Left ventricle myocardium inferior (tissue), 1 donor: ENCODE data around the gene SGMS1. TPM values are rescaled to one million over a fixed set of nuclear protein-coding genes. Genes with fewer than 3 reads are reported as not detected.
A peak's percentile ranks its signal among the peaks of the same experiment; 100 is the strongest.
"Not testable (repeated sequence)": the region's sequence is repeated elsewhere in the genome, so short reads cannot be mapped to it uniquely, and the experiment has no call there.

Experiments used
- DNase-seq: peaks from one replicate; pipeline ENCODE4 v3.0.0-alpha.2; 2020
- H3K27ac ChIP-seq: fragments of 200-600 bp; replicated peaks from 2 replicates; pipeline ENCODE4 v1.8.0; 2021
- H3K27me3 ChIP-seq: fragments of 200-600 bp; 2 replicates; pipeline ENCODE4 v1.8.0; 2021; ENCODE audit warnings: low read depth
- H3K36me3 ChIP-seq: fragments of 200-600 bp; 2 replicates; pipeline ENCODE4 v1.8.0; 2021
- H3K4me1 ChIP-seq: fragments of 200-600 bp; 2 replicates; pipeline ENCODE4 v1.8.0; 2021
- H3K4me3 ChIP-seq: fragments of 200-600 bp; 2 replicates; pipeline ENCODE4 v1.8.0; 2021; ENCODE audit warnings: mild to moderate bottlenecking, moderate library complexity
- H3K9me3 ChIP-seq: fragments of 200-600 bp; replicated peaks from 2 replicates; pipeline ENCODE4 v1.8.0; 2021
- CTCF ChIP-seq: fragments of 200-600 bp; IDR thresholded peaks from 2 replicates; pipeline ENCODE4 v1.8.0; 2021; ENCODE audit warnings: antibody characterized with exemption, mild to moderate bottlenecking, borderline replicate concordance
- intact Hi-C: fragments of 100-400 bp; cut with micrococcal nuclease; formaldehyde crosslinking; loops from one replicate; pipeline ENCODE4 v1.11.0; 2022
- total RNA-seq: library from RNA; stranded (reverse); fragmentation: NEBNext Ultra II Directional; extraction: Animal tissue kit (Norgen Biotek cat#: 25700); gene quantifications from one replicate; pipeline ENCODE4 v1.2.1, GENCODE V29; 2021
- donor health status: DM: no; HTN: yes; CAD: no; lungs with severe emphysema.

The SGMS1 gene
- total RNA-seq, 1 donor from 2014 or later = 18.6 TPM

- no peak overlapping the region for H3K27ac ChIP-seq
- intact Hi-C loops = no loop called here
- no peaks in the 10 kb centered on the region for H3K27me3 ChIP-seq
- no peaks in the 10 kb centered on the region for H3K36me3 ChIP-seq
- DNase-seq = no peak
- TF ChIP-seq CTCF = no peak
- H3K4me3 ChIP-seq = no peak overlapping the region
- no peaks in the 10 kb centered on the region for H3K9me3 ChIP-seq
- peaks cover 10% of the 10 kb centered on the region for H3K4me1 ChIP-seq
Observed at GRCh38 chr10:50426485-50426884, 197.3 kb downstream of the SGMS1 start.

- H3K4me1 ChIP-seq = peaks cover 16% of the 10 kb centered on the region
- H3K27me3 ChIP-seq, H3K36me3 ChIP-seq, H3K4me3 ChIP-seq, H3K9me3 ChIP-seq, H3K27ac ChIP-seq, DNase-seq, intact Hi-C loops: not testable (repeated sequence)
Observed at GRCh38 chr10:50425215-50425614, 198.5 kb downstream of the SGMS1 start.

- Histone ChIP-seq H3K27ac (no peak overlapping the region), H3K9me3 (no peaks in the 10 kb centered on the region), H3K4me1 (peaks cover 31% of the 10 kb centered on the region), H3K36me3 (no peaks in the 10 kb centered on the region), H3K27me3 (no peaks in the 10 kb centered on the region), H3K4me3 (no peak overlapping the region)
- no peak for TF ChIP-seq CTCF
- no peak for DNase-seq
- intact Hi-C loops = no loop called here
Observed at GRCh38 chr10:50423448-50423847, 200.3 kb downstream of the SGMS1 start.

- DNase-seq = no peak
- H3K4me1 ChIP-seq = peaks cover 43% of the 10 kb centered on the region
- H3K27me3 ChIP-seq = no peaks in the 10 kb centered on the region
- no peaks in the 10 kb centered on the region for H3K36me3 ChIP-seq
- no peak overlapping the region for H3K4me3 ChIP-seq
- intact Hi-C loops = no loop called here
- peak overlapping the region; percentile 50 for H3K27ac ChIP-seq
- no peak for TF ChIP-seq CTCF
- no peaks in the 10 kb centered on the region for H3K9me3 ChIP-seq
Observed at GRCh38 chr10:50422259-50422658, 201.5 kb downstream of the SGMS1 start.

GRCh38 chr10:50421026-50421719, 202.6 kb downstream of the SGMS1 start:
- TF ChIP-seq CTCF = peak; percentile 82
- Histone ChIP-seq H3K4me1 (peaks cover 53% of the 10 kb centered on the region), H3K4me3 (no peak overlapping the region), H3K9me3 (no peaks in the 10 kb centered on the region), H3K27ac (peak overlapping the region; percentile 50), H3K27me3 (no peaks in the 10 kb centered on the region), H3K36me3 (no peaks in the 10 kb centered on the region)
- DNase-seq = no peak
- intact Hi-C loops = no loop called here

- intact Hi-C loops = no loop called here
Observed at GRCh38 chr10:50420196-50420595, 203.6 kb downstream of the SGMS1 start.

More at GRCh38 chr10:50420196-50420595, 203.6 kb downstream of the SGMS1 start:
- H3K4me1 ChIP-seq = peaks cover 61% of the 10 kb centered on the region
- no peak overlapping the region for H3K27ac ChIP-seq
- no peak for DNase-seq
- no peaks in the 10 kb centered on the region for H3K9me3 ChIP-seq
- no peak for TF ChIP-seq CTCF
- H3K36me3 ChIP-seq = no peaks in the 10 kb centered on the region
- no peaks in the 10 kb centered on the region for H3K27me3 ChIP-seq
- no peak overlapping the region for H3K4me3 ChIP-seq
